ENCODE measurements around the gene MAP6. TPM values are rescaled to one million over a fixed set of nuclear protein-coding genes. Genes with fewer than 3 reads are reported as not detected.
A peak's percentile ranks its signal among the peaks of the same experiment; 100 is the strongest.

The MAP6 gene
- total and polyA plus RNA-seq, 2 of the 13 experiments (the other 11 are each of a cell fraction or from before 2014, with no cell fraction given): 0.04 TPM; not detected in 1

DNA sequence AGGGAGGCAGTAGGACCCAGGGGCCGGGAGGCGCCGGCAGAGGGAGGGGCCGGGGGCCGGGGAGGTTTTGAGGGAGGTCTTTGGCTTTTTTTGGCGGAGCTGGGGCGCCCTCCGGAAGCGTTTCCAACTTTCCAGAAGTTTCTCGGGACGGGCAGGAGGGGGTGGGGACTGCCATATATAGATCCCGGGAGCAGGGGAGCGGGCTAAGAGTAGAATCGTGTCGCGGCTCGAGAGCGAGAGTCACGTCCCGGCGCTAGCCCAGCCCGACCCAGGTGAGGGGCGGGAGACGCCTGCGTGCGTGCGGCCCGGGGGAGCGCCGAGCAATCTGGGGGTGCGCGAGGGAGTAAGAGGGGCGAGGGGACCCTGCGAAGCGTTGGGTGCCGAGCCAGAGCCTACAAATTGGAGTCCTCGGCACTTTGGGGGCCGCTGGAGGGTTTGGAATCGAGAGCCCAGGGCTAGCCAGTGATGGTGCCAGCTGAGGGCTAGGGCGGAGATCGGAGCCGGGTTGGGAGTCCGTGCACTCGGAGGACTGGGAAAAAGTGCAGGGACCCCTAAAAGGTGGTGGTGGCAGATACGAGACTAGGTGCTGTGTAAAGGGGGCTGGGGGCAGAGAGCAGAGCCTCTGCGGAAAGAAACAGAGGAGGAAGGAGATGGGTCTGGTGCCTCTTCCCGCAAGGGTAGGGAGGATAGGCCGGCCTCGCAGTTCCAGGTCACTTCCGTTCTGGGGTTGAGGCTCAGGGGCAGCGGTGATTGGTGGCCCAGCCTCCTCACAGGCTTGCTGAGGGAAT lies 106.6 kb downstream of the MAP6 start, which contains the start of gene SERPINH1 (continued):
- TF ChIP-seq, protein P1, sequence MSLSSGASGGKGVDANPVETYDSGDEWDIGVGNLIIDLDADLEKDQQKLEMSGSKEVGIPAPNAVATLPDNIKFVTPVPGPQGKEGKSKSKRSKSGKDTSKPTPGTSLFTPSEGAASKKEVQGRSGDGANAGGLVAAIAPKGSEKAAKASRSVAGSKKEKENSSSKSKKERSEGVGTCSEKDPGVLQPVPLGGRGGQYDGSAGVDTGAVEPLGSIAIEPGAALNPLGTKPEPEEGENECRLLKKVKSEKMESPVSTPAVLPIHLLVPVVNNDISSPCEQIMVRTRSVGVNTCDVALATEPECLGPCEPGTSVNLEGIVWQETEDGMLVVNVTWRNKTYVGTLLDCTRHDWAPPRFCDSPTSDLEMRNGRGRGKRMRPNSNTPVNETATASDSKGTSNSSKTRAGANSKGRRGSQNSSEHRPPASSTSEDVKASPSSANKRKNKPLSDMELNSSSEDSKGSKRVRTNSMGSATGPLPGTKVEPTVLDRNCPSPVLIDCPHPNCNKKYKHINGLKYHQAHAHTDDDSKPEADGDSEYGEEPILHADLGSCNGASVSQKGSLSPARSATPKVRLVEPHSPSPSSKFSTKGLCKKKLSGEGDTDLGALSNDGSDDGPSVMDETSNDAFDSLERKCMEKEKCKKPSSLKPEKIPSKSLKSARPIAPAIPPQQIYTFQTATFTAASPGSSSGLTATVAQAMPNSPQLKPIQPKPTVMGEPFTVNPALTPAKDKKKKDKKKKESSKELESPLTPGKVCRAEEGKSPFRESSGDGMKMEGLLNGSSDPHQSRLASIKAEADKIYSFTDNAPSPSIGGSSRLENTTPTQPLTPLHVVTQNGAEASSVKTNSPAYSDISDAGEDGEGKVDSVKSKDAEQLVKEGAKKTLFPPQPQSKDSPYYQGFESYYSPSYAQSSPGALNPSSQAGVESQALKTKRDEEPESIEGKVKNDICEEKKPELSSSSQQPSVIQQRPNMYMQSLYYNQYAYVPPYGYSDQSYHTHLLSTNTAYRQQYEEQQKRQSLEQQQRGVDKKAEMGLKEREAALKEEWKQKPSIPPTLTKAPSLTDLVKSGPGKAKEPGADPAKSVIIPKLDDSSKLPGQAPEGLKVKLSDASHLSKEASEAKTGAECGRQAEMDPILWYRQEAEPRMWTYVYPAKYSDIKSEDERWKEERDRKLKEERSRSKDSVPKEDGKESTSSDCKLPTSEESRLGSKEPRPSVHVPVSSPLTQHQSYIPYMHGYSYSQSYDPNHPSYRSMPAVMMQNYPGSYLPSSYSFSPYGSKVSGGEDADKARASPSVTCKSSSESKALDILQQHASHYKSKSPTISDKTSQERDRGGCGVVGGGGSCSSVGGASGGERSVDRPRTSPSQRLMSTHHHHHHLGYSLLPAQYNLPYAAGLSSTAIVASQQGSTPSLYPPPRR (CRISPR knock-in tag; IDR thresholded peaks at IDR 0.05; ENCODE audit: borderline replicate concordance): no peak
- TF ChIP-seq NFRKB (IDR thresholded peaks at IDR 0.05): no peak
- TF ChIP-seq, protein P2, sequence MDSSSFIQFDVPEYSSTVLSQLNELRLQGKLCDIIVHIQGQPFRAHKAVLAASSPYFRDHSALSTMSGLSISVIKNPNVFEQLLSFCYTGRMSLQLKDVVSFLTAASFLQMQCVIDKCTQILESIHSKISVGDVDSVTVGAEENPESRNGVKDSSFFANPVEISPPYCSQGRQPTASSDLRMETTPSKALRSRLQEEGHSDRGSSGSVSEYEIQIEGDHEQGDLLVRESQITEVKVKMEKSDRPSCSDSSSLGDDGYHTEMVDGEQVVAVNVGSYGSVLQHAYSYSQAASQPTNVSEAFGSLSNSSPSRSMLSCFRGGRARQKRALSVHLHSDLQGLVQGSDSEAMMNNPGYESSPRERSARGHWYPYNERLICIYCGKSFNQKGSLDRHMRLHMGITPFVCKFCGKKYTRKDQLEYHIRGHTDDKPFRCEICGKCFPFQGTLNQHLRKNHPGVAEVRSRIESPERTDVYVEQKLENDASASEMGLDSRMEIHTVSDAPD (CRISPR knock-in tag; IDR thresholded peaks at IDR 0.05): no peak
- TF ChIP-seq, protein P3, sequence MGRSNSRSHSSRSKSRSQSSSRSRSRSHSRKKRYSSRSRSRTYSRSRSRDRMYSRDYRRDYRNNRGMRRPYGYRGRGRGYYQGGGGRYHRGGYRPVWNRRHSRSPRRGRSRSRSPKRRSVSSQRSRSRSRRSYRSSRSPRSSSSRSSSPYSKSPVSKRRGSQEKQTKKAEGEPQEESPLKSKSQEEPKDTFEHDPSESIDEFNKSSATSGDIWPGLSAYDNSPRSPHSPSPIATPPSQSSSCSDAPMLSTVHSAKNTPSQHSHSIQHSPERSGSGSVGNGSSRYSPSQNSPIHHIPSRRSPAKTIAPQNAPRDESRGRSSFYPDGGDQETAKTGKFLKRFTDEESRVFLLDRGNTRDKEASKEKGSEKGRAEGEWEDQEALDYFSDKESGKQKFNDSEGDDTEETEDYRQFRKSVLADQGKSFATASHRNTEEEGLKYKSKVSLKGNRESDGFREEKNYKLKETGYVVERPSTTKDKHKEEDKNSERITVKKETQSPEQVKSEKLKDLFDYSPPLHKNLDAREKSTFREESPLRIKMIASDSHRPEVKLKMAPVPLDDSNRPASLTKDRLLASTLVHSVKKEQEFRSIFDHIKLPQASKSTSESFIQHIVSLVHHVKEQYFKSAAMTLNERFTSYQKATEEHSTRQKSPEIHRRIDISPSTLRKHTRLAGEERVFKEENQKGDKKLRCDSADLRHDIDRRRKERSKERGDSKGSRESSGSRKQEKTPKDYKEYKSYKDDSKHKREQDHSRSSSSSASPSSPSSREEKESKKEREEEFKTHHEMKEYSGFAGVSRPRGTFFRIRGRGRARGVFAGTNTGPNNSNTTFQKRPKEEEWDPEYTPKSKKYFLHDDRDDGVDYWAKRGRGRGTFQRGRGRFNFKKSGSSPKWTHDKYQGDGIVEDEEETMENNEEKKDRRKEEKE (IDR thresholded peaks at IDR 0.05): no peak
- TF ChIP-seq ZSCAN29 (CRISPR knock-in tag; conservative IDR thresholded peaks at IDR 0.05): no peak
- TF ChIP-seq MAF1 (CRISPR knock-in tag; IDR thresholded peaks at IDR 0.05; ENCODE audit: borderline replicate concordance): no peak
- TF ChIP-seq PCBP2 (optimal IDR thresholded peaks at IDR 0.05; ENCODE audit: low read depth, low read length, poor library complexity, severe bottlenecking): no peak
- 0 out of 2 replicates have a peak, but pooled peaks have one; percentile 59 for TF ChIP-seq ARNT2 (CRISPR knock-in tag; IDR thresholded peaks at IDR 0.05; ENCODE audit: low read depth)
- no peak for TF ChIP-seq ISX (CRISPR knock-in tag; conservative IDR thresholded peaks at IDR 0.05)
- TF ChIP-seq, protein P4, sequence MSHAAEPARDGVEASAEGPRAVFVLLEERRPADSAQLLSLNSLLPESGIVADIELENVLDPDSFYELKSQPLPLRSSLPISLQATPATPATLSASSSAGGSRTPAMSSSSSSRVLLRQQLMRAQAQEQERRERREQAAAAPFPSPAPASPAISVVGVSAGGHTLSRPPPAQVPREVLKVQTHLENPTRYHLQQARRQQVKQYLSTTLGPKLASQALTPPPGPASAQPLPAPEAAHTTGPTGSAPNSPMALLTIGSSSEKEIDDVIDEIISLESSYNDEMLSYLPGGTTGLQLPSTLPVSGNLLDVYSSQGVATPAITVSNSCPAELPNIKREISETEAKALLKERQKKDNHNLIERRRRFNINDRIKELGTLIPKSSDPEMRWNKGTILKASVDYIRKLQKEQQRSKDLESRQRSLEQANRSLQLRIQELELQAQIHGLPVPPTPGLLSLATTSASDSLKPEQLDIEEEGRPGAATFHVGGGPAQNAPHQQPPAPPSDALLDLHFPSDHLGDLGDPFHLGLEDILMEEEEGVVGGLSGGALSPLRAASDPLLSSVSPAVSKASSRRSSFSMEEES (CRISPR knock-in tag; IDR thresholded peaks at IDR 0.05): no peak
- TF ChIP-seq ZNF781 (CRISPR knock-in tag; IDR thresholded peaks at IDR 0.05; ENCODE audit: borderline replicate concordance, not compliant biosample characterization): peak; percentile 36
- TF ChIP-seq ZC3H4 (CRISPR knock-in tag; IDR thresholded peaks at IDR 0.05; ENCODE audit: borderline replicate concordance): peak; percentile 36; the same call in 1 of the 2 replicates
- TF ChIP-seq ATF1 (CRISPR knock-in tag; IDR thresholded peaks at IDR 0.05): peak; percentile 54
- TF ChIP-seq KDM6A (CRISPR knock-in tag; IDR thresholded peaks at IDR 0.05; ENCODE audit: low read depth): no peak
- TF ChIP-seq FOXK1 (CRISPR knock-in tag; IDR thresholded peaks at IDR 0.05; ENCODE audit: borderline replicate concordance, low read depth): no peak
- no peak for TF ChIP-seq RFX3 (CRISPR knock-in tag; IDR thresholded peaks at IDR 0.05)
- no peak; the same call in 1 of the 2 replicates for TF ChIP-seq ZSCAN20 (CRISPR knock-in tag; IDR thresholded peaks at IDR 0.05; ENCODE audit: borderline replicate concordance)
